ENCODE measurements around the gene ZFAND2A.
"Not testable (repeated sequence)": the region's sequence is repeated elsewhere in the genome, so short reads cannot be mapped to it uniquely, and the experiment has no call there.

Gene ZFAND2A

GRCh38 chr7:1150400-1151002, 9.5 kb downstream of the ZFAND2A start:
- no peak for DNase-seq

- DNase-seq, result no peak
Measured at GRCh38 chr7:1149351-1149794, 10.6 kb downstream of the ZFAND2A start.

- not testable (repeated sequence) for DNase-seq
Measured at GRCh38 chr7:1147873-1148272, 12.1 kb downstream of the ZFAND2A start.

- DNase-seq, result no peak
Measured at GRCh38 chr7:1144269-1144771, 15.7 kb downstream of the ZFAND2A start.

GRCh38 chr7:1143031-1143430, 17.0 kb downstream of the ZFAND2A start:
- not testable (repeated sequence) for DNase-seq

GRCh38 chr7:1142051-1142635, 17.9 kb downstream of the ZFAND2A start:
- DNase-seq, result no peak

GRCh38 chr7:1141651-1142050, 18.3 kb downstream of the ZFAND2A start:
- no peak for DNase-seq

- DNase-seq, result no peak
Measured at GRCh38 chr7:1140476-1141104, 19.4 kb downstream of the ZFAND2A start.

GRCh38 chr7:1137517-1138167, 22.4 kb downstream of the ZFAND2A start:
- no peak for DNase-seq

- no peak for DNase-seq
Measured at GRCh38 chr7:1136841-1137516, 23.0 kb downstream of the ZFAND2A start.

- no peak for DNase-seq
Measured at GRCh38 chr7:1134951-1135350, 25.0 kb downstream of the ZFAND2A start.

GRCh38 chr7:1131471-1132265, 28.3 kb downstream of the ZFAND2A start:
- DNase-seq, result no peak

- DNase-seq, result no peak
Measured at GRCh38 chr7:1130021-1130990, 29.7 kb downstream of the ZFAND2A start.

- DNase-seq, result no peak
Measured at GRCh38 chr7:1129431-1129830, 30.6 kb downstream of the ZFAND2A start.

- DNase-seq, result no peak
Measured at GRCh38 chr7:1127001-1127400, 33.0 kb downstream of the ZFAND2A start.

GRCh38 chr7:1125603-1125969, 34.4 kb downstream of the ZFAND2A start:
- no peak for DNase-seq

- no peak for DNase-seq
Measured at GRCh38 chr7:1124816-1125602, 35.0 kb downstream of the ZFAND2A start.

GRCh38 chr7:1124164-1124563, 35.8 kb downstream of the ZFAND2A start:
- DNase-seq, result no peak

- no peak for DNase-seq
Measured at GRCh38 chr7:1123715-1124114, 36.3 kb downstream of the ZFAND2A start.

- no peak for DNase-seq
Measured at GRCh38 chr7:1122832-1123501, 37.0 kb downstream of the ZFAND2A start.
